ENCODE measurements around the gene SCIMP. TPM values are rescaled to one million over a fixed set of nuclear protein-coding genes. Genes with fewer than 3 reads are reported as not detected.

Gene SCIMP
- 10 to 100 TPM in 1 of 5 experiments, 1 to 10 TPM in 3, not detected in 1; 1.4 to 24.8 (median 1.6) TPM for total RNA-seq
- polyA plus RNA-seq: under 1 TPM; 0.33 to 0.35 TPM
- total RNA-seq: not detected

DNA sequence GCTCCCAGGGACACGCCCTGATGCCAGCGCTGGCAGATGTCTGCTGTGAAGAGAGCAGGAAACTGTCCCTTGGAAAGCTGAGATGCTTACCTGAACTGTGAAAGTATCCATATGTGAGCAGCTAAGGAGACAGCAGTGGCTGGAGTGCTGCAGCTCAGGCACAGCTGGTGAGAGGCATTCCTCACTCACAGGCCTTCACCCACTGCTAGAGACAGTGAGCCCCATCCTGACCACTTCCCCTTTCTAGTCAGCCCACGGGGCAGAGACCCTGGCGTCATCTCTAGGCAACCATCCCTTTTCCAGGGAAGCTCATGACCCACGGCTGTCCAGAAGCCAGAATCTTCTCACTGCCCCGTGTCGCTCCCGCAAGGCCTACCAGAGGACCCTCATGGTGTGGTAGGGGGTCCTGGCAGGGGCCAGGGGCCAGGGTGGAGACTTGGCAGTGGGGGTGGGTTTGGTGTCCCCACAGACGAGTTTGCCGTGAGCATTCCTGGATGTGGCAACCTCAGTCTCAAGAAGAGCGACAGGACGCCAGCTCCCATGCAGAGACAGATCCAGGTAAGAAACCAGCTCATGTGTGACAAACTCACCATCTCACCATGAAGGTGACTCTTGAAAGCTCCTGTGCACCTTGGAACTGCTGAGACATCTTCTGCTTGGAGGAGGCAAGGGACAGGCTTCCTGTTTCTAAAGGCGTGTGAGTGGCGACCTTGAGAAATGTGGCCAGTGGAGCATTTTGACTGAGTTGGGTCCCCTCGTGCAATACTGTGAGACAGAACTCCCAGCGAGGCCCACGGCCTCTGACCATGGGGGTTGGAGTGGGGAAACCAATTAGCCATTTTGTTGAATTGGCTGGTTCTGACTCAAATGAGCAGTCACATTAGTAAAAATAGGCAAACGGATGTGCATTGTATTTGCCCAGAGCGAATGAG, at the start of gene SCIMP:
TSS of gene SCIMP (minus strand) at position 216 of the 932 bp plus-strand sequence. CDS start at position 111, 105 bp downstream.
- peaks cover 4 to 28% of the 10 kb centered on the region in 2 donors for H3K4me1 ChIP-seq (ENCODE audit: control insufficient read depth in 2 of 2, insufficient read depth in 2 of 2, low read length in 2 of 2)
- peak within 1 kb of the TSS in 5 of 9 donors; percentile 30 to 43 (median 38) for H3K27ac Mint-ChIP-seq

DNA sequence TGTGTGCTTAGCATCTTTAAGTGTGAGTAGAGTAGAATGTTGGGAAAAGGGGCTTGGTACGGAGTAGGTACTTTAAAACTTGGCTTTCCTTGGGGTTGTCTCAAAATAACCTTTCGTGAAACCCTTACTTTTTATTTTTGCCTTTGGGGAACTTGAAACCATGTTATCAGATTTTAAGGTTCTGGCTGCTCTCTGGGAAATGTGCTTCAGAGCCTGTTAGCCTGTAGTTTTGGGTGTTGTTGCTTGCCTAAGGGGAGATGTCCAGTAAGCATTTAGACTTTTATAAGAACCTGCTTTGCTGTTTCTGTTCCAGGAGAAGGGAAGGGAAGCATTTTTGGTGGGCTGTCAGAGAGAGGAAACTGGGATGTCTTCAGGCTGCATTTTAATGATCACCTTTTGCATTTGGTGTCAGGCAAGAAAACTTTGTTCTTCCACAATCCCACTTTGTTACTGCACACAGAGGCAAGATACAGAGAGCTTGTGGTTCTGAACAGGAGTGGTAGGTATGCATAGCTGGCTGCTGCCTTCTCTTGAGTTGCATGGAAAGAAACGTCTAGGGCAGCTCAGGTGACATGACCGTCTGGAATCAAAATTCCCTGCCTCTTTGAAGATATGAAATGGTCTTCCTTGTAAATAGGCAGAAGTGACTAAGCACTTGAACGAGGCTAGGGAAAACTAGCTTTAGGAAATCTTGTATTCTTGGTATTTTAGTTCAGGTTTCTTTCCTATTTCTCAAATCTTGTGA, 49.1 kb upstream of the SCIMP start:
- Histone ChIP-seq H3K27ac (ENCODE audit: low read depth, low read length) (peak overlapping the region; percentile 70), H3K9me3 (ENCODE audit: control insufficient read depth in 2 of 3, low read length in 3 of 3) (no peaks in the 10 kb centered on the region), H3K36me3 (ENCODE audit: control insufficient read depth in 2 of 3, insufficient read depth in 3 of 3, low read length in 3 of 3) (peaks cover 0 to 4% (median 0%) of the 10 kb centered on the region in 3 experiments), H3K4me1 (ENCODE audit: control insufficient read depth in 2 of 2, insufficient read depth in 2 of 2, low read length in 2 of 2) (peaks cover 18 to 29% of the 10 kb centered on the region in 2 donors), H3K27me3 (ENCODE audit: control insufficient read depth in 2 of 2, insufficient read depth in 2 of 2, low read length in 2 of 2) (no peaks in the 10 kb centered on the region), H3K4me3 (ENCODE audit: low read length) (peak overlapping the region; percentile 52)
- H3K36me3 Mint-ChIP-seq: peaks cover 0 to 14% (median 0%) of the 10 kb centered on the region in 5 donors
- ChIA-PET POLR2A (interaction anchor here (0.8 to 1.5 kb wide), 6 partner anchors 9 to 1648 kb away, joined by 3 to 5 read pairs (median 4); partner anchors contain the start of genes CTNS, INCA1, KIF1C and SHPK), CTCF (interaction anchor here (1.0 kb wide), 1 partner anchor 85 kb away, joined by 3 read pairs; no protein-coding TSS in a partner anchor)
- no peaks in the 10 kb centered on the region for H3K27me3 Mint-ChIP-seq
- ATAC-seq (no peak), DNase-seq (no peak)
- intact Hi-C loops (cut with micrococcal nuclease): loop anchor here in 1 of 2 donors (2.0 kb wide), 2 partner anchors 15 to 51 kb away; no protein-coding TSS in a partner anchor
- H3K9me3 Mint-ChIP-seq: peaks cover 0 to 2% (median 0%) of the 10 kb centered on the region in 11 donors
- peak overlapping the region; percentile 72 to 95 (median 88) for H3K4me3 Mint-ChIP-seq
- peaks cover 33 to 61% (median 48%) of the 10 kb centered on the region in 7 donors for H3K4me1 Mint-ChIP-seq
- H3K27ac Mint-ChIP-seq: peak overlapping the region in 8 of 9 donors; percentile 26 to 90 (median 78)

More for the DNA sequence above, at the start of gene SCIMP:
- POLR2A ChIA-PET: interaction anchor here (0.5 to 0.6 kb wide), 2 partner anchors 31 to 103 kb away, joined by 3 read pairs; no protein-coding TSS in a partner anchor
- DNase-seq (no peak), ATAC-seq (peak; percentile 72)
- Mint-ChIP-seq H3K4me1 (peaks cover 4 to 32% (median 18%) of the 10 kb centered on the region in 7 donors), H3K36me3 (peaks cover 0 to 23% (median 8%) of the 10 kb centered on the region in 5 donors), H3K4me3 (peak within 1 kb of the TSS in 1 of 10 donors; percentile 21), H3K27me3 (no peaks in the 10 kb centered on the region), H3K9me3 (peaks cover 0 to 6% (median 2%) of the 10 kb centered on the region in 11 donors)
- H3K27ac ChIP-seq (ENCODE audit: low read depth, low read length): no peak within 1 kb of the TSS
- CTCF ChIA-PET: interaction anchor here (0.5 kb wide), 1 partner anchor 14 kb away, joined by 5 read pairs; no protein-coding TSS in a partner anchor
- intact Hi-C loops (cut with micrococcal nuclease): no loop called here
- no peaks in the 10 kb centered on the region for H3K36me3 ChIP-seq (ENCODE audit: control insufficient read depth in 2 of 3, insufficient read depth in 3 of 3, low read length in 3 of 3)
- H3K27me3 ChIP-seq (ENCODE audit: control insufficient read depth in 2 of 2, insufficient read depth in 2 of 2, low read length in 2 of 2): no peaks in the 10 kb centered on the region
- H3K4me3 ChIP-seq (ENCODE audit: low read length): no peak within 1 kb of the TSS
- no peaks in the 10 kb centered on the region for H3K9me3 ChIP-seq (ENCODE audit: control insufficient read depth in 2 of 3, low read length in 3 of 3)

DNA sequence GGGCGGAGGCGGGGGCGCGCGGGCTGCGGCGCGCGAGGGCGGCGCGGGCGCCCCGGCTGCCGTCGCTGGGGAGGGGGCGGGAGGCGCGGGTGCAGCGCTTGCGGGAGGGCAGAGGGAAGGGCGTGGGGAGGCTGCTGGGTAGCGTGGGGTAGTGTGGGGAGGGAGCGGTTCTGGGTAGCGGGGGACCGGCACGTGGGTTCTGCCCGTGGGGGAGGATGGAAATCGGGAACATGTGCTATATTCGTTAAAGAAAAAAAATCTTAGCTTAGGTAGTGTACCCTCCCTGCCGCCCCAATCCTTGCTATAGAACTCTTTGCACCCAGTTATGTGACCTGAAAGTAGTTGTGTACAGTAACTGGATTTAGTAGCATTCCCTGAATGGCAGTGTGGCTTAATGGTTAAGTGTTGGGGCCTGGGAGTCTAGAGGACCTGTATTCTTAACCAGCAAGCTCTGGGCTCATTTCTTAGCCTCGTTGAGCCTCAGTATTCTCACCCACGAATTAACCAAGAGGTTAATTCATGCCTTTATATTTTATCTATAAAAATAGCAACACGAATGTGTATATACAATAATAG, 48.1 kb upstream of the SCIMP start:
- Mint-ChIP-seq H3K4me1 (peaks cover 26 to 51% (median 40%) of the 10 kb centered on the region in 7 donors), H3K36me3 (peaks cover 0 to 10% (median 0%) of the 10 kb centered on the region in 5 donors), H3K4me3 (peak overlapping the region; percentile 72 to 95 (median 88)), H3K9me3 (peaks cover 0 to 2% (median 0%) of the 10 kb centered on the region in 11 donors), H3K27ac (peak overlapping the region; percentile 35 to 93 (median 88)), H3K27me3 (no peaks in the 10 kb centered on the region)
- CTCF ChIA-PET: interaction anchor here (0.8 to 1.2 kb wide), 2 partner anchors 27 to 84 kb away, joined by 3 read pairs; no protein-coding TSS in a partner anchor
- Histone ChIP-seq H3K4me1 (ENCODE audit: control insufficient read depth in 2 of 2, insufficient read depth in 2 of 2, low read length in 2 of 2) (peaks cover 16 to 26% of the 10 kb centered on the region in 2 donors), H3K27ac (ENCODE audit: low read depth, low read length) (peak overlapping the region; percentile 70), H3K36me3 (ENCODE audit: control insufficient read depth in 2 of 3, insufficient read depth in 3 of 3, low read length in 3 of 3) (peaks cover 0 to 4% (median 0%) of the 10 kb centered on the region in 3 experiments), H3K4me3 (ENCODE audit: low read length) (peak overlapping the region; percentile 52), H3K27me3 (ENCODE audit: control insufficient read depth in 2 of 2, insufficient read depth in 2 of 2, low read length in 2 of 2) (no peaks in the 10 kb centered on the region), H3K9me3 (ENCODE audit: control insufficient read depth in 2 of 3, low read length in 3 of 3) (no peaks in the 10 kb centered on the region)
- DNase-seq: peak in 2 of 9 donors; percentile 4 to 63
- intact Hi-C loops (cut with micrococcal nuclease): loop anchor here (1.0 to 2.0 kb wide), 8 partner anchors 16 to 572 kb away; partner anchors contain the start of genes C1QBP (in 2 of the 2), ARRB2 (in 1 of the 2) and NUP88 (in 1 of the 2)
- peak; percentile 58 for ATAC-seq
- POLR2A ChIA-PET: interaction anchor here (0.5 to 1.9 kb wide), 14 partner anchors 8 to 1646 kb away, joined by 3 to 5 read pairs (median 3); partner anchors contain the start of genes CTNS, DERL2, INCA1 and KIF1C

DNA sequence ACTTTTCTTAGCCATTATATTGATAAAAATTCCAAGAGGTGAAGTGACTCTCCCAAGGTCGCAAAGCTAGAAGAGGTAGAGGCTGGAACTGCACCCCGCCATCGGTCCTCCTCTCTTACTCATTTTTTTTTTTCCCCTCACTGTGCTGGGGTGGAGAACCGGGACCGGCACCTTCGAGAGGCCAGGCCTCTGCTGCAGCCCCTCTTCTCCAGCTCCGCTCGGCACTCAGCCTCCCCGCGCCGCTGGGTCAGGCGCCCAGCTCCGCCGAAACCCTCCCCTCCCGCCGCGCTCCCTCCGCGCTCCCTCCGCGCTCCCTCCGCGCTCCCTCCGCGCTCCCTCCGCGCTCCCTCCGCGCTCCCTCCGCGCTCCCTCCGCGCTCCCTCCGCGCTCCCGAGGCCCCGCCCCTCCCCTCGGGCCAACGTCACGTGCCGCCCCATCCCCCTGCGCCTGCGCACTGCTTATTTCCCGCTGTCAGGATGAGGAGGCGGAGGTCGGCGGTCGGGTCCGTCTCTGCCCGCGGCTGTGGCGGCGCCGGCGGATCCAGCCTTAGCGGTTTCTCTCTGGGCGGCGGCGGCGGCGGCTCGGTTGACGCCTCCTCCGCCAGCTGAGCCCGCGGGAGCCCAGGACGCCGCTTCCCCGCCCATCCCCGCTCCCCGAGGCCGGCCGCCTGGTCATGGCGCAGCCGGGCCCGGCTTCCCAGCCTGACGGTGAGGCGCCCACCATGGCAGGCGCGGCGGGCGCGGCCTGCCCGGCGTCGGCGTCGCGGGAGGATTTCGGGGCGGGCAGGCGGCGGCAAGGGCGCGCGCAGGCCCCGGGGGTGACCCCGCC, 47.4 kb upstream of the SCIMP start, which contains the start of gene RABEP1:
TSS of gene RABEP1 (plus strand) at position 471 of the 828 bp plus-strand sequence. CDS start at position 674, 203 bp downstream.
- H3K4me1 ChIP-seq (ENCODE audit: control insufficient read depth in 2 of 2, insufficient read depth in 2 of 2, low read length in 2 of 2): peaks cover 16 to 25% of the 10 kb centered on the region in 2 donors
- no peaks in the 10 kb centered on the region for H3K9me3 ChIP-seq (ENCODE audit: control insufficient read depth in 2 of 3, low read length in 3 of 3)
- Mint-ChIP-seq H3K4me3 (peak within 1 kb of the TSS; percentile 72 to 95 (median 88)), H3K27ac (peak within 1 kb of the TSS; percentile 64 to 93 (median 88)), H3K9me3 (peaks cover 0 to 2% (median 0%) of the 10 kb centered on the region in 11 donors), H3K27me3 (no peaks in the 10 kb centered on the region), H3K36me3 (peaks cover 0 to 9% (median 0%) of the 10 kb centered on the region in 5 donors), H3K4me1 (peaks cover 24 to 47% (median 37%) of the 10 kb centered on the region in 7 donors)
- no peaks in the 10 kb centered on the region for H3K27me3 ChIP-seq (ENCODE audit: control insufficient read depth in 2 of 2, insufficient read depth in 2 of 2, low read length in 2 of 2)
- ChIA-PET CTCF (interaction anchor here (0.8 to 1.2 kb wide), 2 partner anchors 28 to 83 kb away, joined by 3 read pairs; no protein-coding TSS in a partner anchor), POLR2A (interaction anchor here (0.5 to 1.9 kb wide), 19 partner anchors 9 to 1646 kb away, joined by 3 to 5 read pairs (median 3); partner anchors contain the start of genes CTNS, DERL2, INCA1 and KIF1C)
- peak within 1 kb of the TSS; percentile 86 for H3K27ac ChIP-seq (ENCODE audit: low read depth, low read length)
- H3K36me3 ChIP-seq (ENCODE audit: control insufficient read depth in 2 of 3, insufficient read depth in 3 of 3, low read length in 3 of 3): peaks cover 0 to 4% (median 0%) of the 10 kb centered on the region in 3 experiments
- H3K4me3 ChIP-seq (ENCODE audit: low read length): peak within 1 kb of the TSS; percentile 54
- ATAC-seq: peak; percentile 94
- DNase-seq: peak; percentile 88 to 98 (median 92)
- intact Hi-C loops (cut with micrococcal nuclease): loop anchor here (1.0 to 2.0 kb wide), 8 partner anchors 17 to 572 kb away; partner anchors contain the start of genes C1QBP (in 2 of the 2), ARRB2 (in 1 of the 2) and NUP88 (in 1 of the 2)

DNA sequence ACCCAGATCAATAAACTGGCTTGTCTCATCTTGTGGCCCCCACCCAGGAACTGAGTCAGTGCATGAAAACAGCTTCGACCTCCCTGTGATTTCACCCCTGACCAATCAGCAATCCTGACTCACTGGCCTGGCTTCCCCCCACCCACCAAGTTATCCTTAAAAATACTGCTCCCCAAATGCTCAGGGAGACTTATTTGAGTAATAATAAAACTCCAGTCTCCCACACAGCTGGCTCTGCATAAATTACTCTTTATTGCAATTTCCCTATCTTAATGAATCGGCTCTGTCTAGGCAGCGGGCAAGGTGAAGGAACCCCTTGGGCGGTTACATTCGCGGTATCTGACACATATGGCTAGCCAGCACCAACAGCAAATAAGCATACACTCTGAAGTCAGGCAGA, 37.7 kb upstream of the SCIMP start:
- H3K4me3 ChIP-seq (ENCODE audit: low read length): no peak overlapping the region
- H3K36me3 ChIP-seq (ENCODE audit: control insufficient read depth in 2 of 3, insufficient read depth in 3 of 3, low read length in 3 of 3): no peaks in the 10 kb centered on the region
- no peak overlapping the region for H3K27ac Mint-ChIP-seq
- peak in 1 of 9 donors; percentile 26 for DNase-seq
- intact Hi-C loops (cut with micrococcal nuclease): no loop called here
- H3K9me3 ChIP-seq (ENCODE audit: control insufficient read depth in 2 of 3, low read length in 3 of 3): no peaks in the 10 kb centered on the region
- H3K27ac ChIP-seq (ENCODE audit: low read depth, low read length): no peak overlapping the region
- no peaks in the 10 kb centered on the region for H3K9me3 Mint-ChIP-seq
- peaks cover 0 to 2% (median 0%) of the 10 kb centered on the region in 7 donors for H3K4me1 Mint-ChIP-seq
- ChIA-PET CTCF (no interaction called here), POLR2A (no interaction called here)
- no peaks in the 10 kb centered on the region for H3K36me3 Mint-ChIP-seq
- no peaks in the 10 kb centered on the region for H3K27me3 Mint-ChIP-seq
- H3K4me3 Mint-ChIP-seq: no peak overlapping the region
- no peaks in the 10 kb centered on the region for H3K4me1 ChIP-seq (ENCODE audit: control insufficient read depth in 2 of 2, insufficient read depth in 2 of 2, low read length in 2 of 2)
- no peaks in the 10 kb centered on the region for H3K27me3 ChIP-seq (ENCODE audit: control insufficient read depth in 2 of 2, insufficient read depth in 2 of 2, low read length in 2 of 2)
- ATAC-seq: no peak
